ENCODE measurements around the gene DYNC1I2. TPM values are rescaled to one million over a fixed set of nuclear protein-coding genes. Genes with fewer than 3 reads are reported as not detected.

Gene DYNC1I2
- total RNA-seq, 2 experiments from 2014 or later = 42.3 to 58.5 TPM

- CTCF ChIA-PET (ENCODE audit: unreplicated experiment) = no interaction called here
- no peak for DNase-seq (ENCODE audit: low spot score)
Observed at GRCh38 chr2:171792886-171793580, 105.8 kb downstream of the DYNC1I2 start.

GRCh38 chr2:171793691-171794678, 106.7 kb downstream of the DYNC1I2 start:
- BruUV-seq (replicated peaks) = no TSS peak

More at GRCh38 chr2:171792886-171793580, 105.8 kb downstream of the DYNC1I2 start:
- no peak for TF ChIP-seq CTCF (conservative IDR thresholded peaks at IDR 0.05; ENCODE audit: low read length)
- no peak for TF ChIP-seq EZH2phosphoT487 (IDR thresholded peaks at IDR 0.05; ENCODE audit: borderline replicate concordance, low read depth, low read length)
- no peaks in the 10 kb centered on the region for H3K4me1 ChIP-seq (ENCODE audit: insufficient read depth, low read length, poor library complexity, severe bottlenecking)
- no peaks in the 10 kb centered on the region for H3K9me2 ChIP-seq (ENCODE audit: insufficient read depth, low read length)
- intact Hi-C loops (cut with micrococcal nuclease; ENCODE audit: unreplicated experiment) = no loop called here
- no peaks in the 10 kb centered on the region for H3K9me3 ChIP-seq (ENCODE audit: low read length)
- no peaks in the 10 kb centered on the region for H4K20me1 ChIP-seq (ENCODE audit: insufficient read depth, low read length)
- no peak overlapping the region for H2AFZ ChIP-seq (ENCODE audit: low read length)
- H3K79me2 ChIP-seq (ENCODE audit: insufficient read depth, low read depth, low read length) = no peaks in the 10 kb centered on the region
- BruUV-seq (replicated peaks) = no TSS peak
- H3K36me3 ChIP-seq (ENCODE audit: insufficient read depth, low read length) = peaks cover 50% of the 10 kb centered on the region
- no peak overlapping the region for H3K4me3 ChIP-seq (ENCODE audit: low read depth, low read length, poor library complexity, severe bottlenecking)
- no peak overlapping the region for H3K27ac ChIP-seq (ENCODE audit: low read depth, low read length, poor library complexity, severe bottlenecking)
- POLR2A ChIA-PET = interaction anchor here (0.7 to 0.9 kb wide), 2 partner anchors 71 to 1404 kb away, joined by 3 to 7 read pairs; no protein-coding TSS in a partner anchor
- no peak overlapping the region for H3K4me2 ChIP-seq (ENCODE audit: low read length)

More at GRCh38 chr2:171793691-171794678, 106.7 kb downstream of the DYNC1I2 start:
- TF ChIP-seq EZH2phosphoT487 (IDR thresholded peaks at IDR 0.05; ENCODE audit: borderline replicate concordance, low read depth, low read length) (no peak), CTCF (conservative IDR thresholded peaks at IDR 0.05; ENCODE audit: low read length) (no peak)
- no peaks in the 10 kb centered on the region for H3K9me2 ChIP-seq (ENCODE audit: insufficient read depth, low read length)
- no peak overlapping the region for H3K4me3 ChIP-seq (ENCODE audit: low read depth, low read length, poor library complexity, severe bottlenecking)
- no peak overlapping the region for H2AFZ ChIP-seq (ENCODE audit: low read length)
- H3K27ac ChIP-seq (ENCODE audit: low read depth, low read length, poor library complexity, severe bottlenecking) = no peak overlapping the region
- no peaks in the 10 kb centered on the region for H3K79me2 ChIP-seq (ENCODE audit: insufficient read depth, low read depth, low read length)
- H3K36me3 ChIP-seq (ENCODE audit: insufficient read depth, low read length) = peaks cover 41% of the 10 kb centered on the region
- no peaks in the 10 kb centered on the region for H4K20me1 ChIP-seq (ENCODE audit: insufficient read depth, low read length)
- no peak for DNase-seq (ENCODE audit: low spot score)
- ChIA-PET POLR2A (interaction anchor here (0.6 to 0.9 kb wide), 2 partner anchors 72 to 196 kb away, joined by 3 read pairs; no protein-coding TSS in a partner anchor), CTCF (ENCODE audit: unreplicated experiment) (no interaction called here)
- intact Hi-C loops (cut with micrococcal nuclease; ENCODE audit: unreplicated experiment) = no loop called here
- no peaks in the 10 kb centered on the region for H3K9me3 ChIP-seq (ENCODE audit: low read length)
- H3K4me1 ChIP-seq (ENCODE audit: insufficient read depth, low read length, poor library complexity, severe bottlenecking) = no peaks in the 10 kb centered on the region
- no peak overlapping the region for H3K4me2 ChIP-seq (ENCODE audit: low read length)

Measured in OCI-LY7 (cell line).